ENCODE results near the gene UNC119B. TPM values are rescaled to one million over a fixed set of nuclear protein-coding genes. Genes with fewer than 3 reads are reported as not detected.
A peak's percentile ranks its signal among the peaks of the same experiment; 100 is the strongest.

Gene UNC119B
- total RNA-seq, 1 donor from 2014 or later, result 24.3 TPM

- Histone ChIP-seq H3K27me3 (ENCODE audit: insufficient read depth, low read length) (no peaks in the 10 kb centered on the region), H3K4me3 (ENCODE audit: insufficient read depth, low read depth, low read length) (peak overlapping the region; percentile 75), H3K4me1 (ENCODE audit: insufficient read depth, low read length) (peaks cover 13% of the 10 kb centered on the region), H2AFZ (ENCODE audit: low read depth, low read length) (no peak overlapping the region), H3K4me2 (ENCODE audit: low read length) (peak overlapping the region; percentile 92), H3K79me2 (ENCODE audit: insufficient read depth, low read length) (peaks cover 75% of the 10 kb centered on the region), H3K27ac (ENCODE audit: low read depth, low read length) (no peak overlapping the region), H4K20me1 (ENCODE audit: insufficient read depth, low read length) (peaks cover 70% of the 10 kb centered on the region), H3K9ac (ENCODE audit: low read length) (peak overlapping the region; percentile 88), H3K9me3 (ENCODE audit: insufficient read depth, low read depth, low read length) (no peaks in the 10 kb centered on the region), H3K36me3 (ENCODE audit: insufficient read depth, low read length) (peaks cover 6% of the 10 kb centered on the region)
- Mint-ChIP-seq H3K27ac (ENCODE audit: unreplicated experiment) (no peak overlapping the region), H3K9me3 (ENCODE audit: unreplicated experiment) (no peaks in the 10 kb centered on the region), H3K36me3 (ENCODE audit: low read depth, unreplicated experiment) (peaks cover 7% of the 10 kb centered on the region), H3K27me3 (ENCODE audit: low read depth, unreplicated experiment) (no peaks in the 10 kb centered on the region), H3K4me1 (ENCODE audit: low read depth, unreplicated experiment) (peaks cover 25% of the 10 kb centered on the region), H3K4me3 (ENCODE audit: unreplicated experiment) (peak overlapping the region; percentile 95)
- TF ChIP-seq EZH2 (IDR thresholded peaks at IDR 0.05; ENCODE audit: insufficient read depth, low read length), result no peak
- TF ChIP-seq CTCF (IDR thresholded peaks at IDR 0.05; ENCODE audit: insufficient read depth, low read depth, low read length), result no peak
- FAIRE-seq (no peak), DNase-seq (ENCODE audit: low read depth) (peak; percentile 20)
Measured at GRCh38 chr12:120689397-120690082, 20.7 kb upstream of the UNC119B start.

- TF ChIP-seq CTCF (IDR thresholded peaks at IDR 0.05; ENCODE audit: insufficient read depth, low read depth, low read length) (no peak), EZH2 (IDR thresholded peaks at IDR 0.05; ENCODE audit: insufficient read depth, low read length) (no peak)
- no peak overlapping the region for H3K27ac ChIP-seq (ENCODE audit: low read depth, low read length)
- FAIRE-seq (no peak), DNase-seq (ENCODE audit: low read depth) (no peak)
- peaks cover 77% of the 10 kb centered on the region for H3K79me2 ChIP-seq (ENCODE audit: insufficient read depth, low read length)
- Mint-ChIP-seq H3K4me1 (ENCODE audit: low read depth, unreplicated experiment) (peaks cover 25% of the 10 kb centered on the region), H3K27me3 (ENCODE audit: low read depth, unreplicated experiment) (no peaks in the 10 kb centered on the region), H3K27ac (ENCODE audit: unreplicated experiment) (no peak overlapping the region), H3K9me3 (ENCODE audit: unreplicated experiment) (no peaks in the 10 kb centered on the region), H3K4me3 (ENCODE audit: unreplicated experiment) (no peak overlapping the region), H3K36me3 (ENCODE audit: low read depth, unreplicated experiment) (peaks cover 11% of the 10 kb centered on the region)
- no peak overlapping the region for H3K4me3 ChIP-seq (ENCODE audit: insufficient read depth, low read depth, low read length)
- H3K27me3 ChIP-seq (ENCODE audit: insufficient read depth, low read length), result no peaks in the 10 kb centered on the region
- peaks cover 75% of the 10 kb centered on the region for H4K20me1 ChIP-seq (ENCODE audit: insufficient read depth, low read length)
- H3K36me3 ChIP-seq (ENCODE audit: insufficient read depth, low read length), result peaks cover 11% of the 10 kb centered on the region
- H3K9me3 ChIP-seq (ENCODE audit: insufficient read depth, low read depth, low read length), result no peaks in the 10 kb centered on the region
- H3K9ac ChIP-seq (ENCODE audit: low read length), result no peak overlapping the region
- H3K4me1 ChIP-seq (ENCODE audit: insufficient read depth, low read length), result peaks cover 13% of the 10 kb centered on the region
- H2AFZ ChIP-seq (ENCODE audit: low read depth, low read length), result no peak overlapping the region
- peak overlapping the region; percentile 92 for H3K4me2 ChIP-seq (ENCODE audit: low read length)
Measured at GRCh38 chr12:120690083-120690450, 20.2 kb upstream of the UNC119B start.

GRCh38 chr12:120690978-120691377, 19.3 kb upstream of the UNC119B start:
- Histone ChIP-seq H3K4me3 (ENCODE audit: insufficient read depth, low read depth, low read length) (no peak overlapping the region), H3K9me3 (ENCODE audit: insufficient read depth, low read depth, low read length) (no peaks in the 10 kb centered on the region), H3K36me3 (ENCODE audit: insufficient read depth, low read length) (peaks cover 16% of the 10 kb centered on the region), H3K79me2 (ENCODE audit: insufficient read depth, low read length) (peaks cover 77% of the 10 kb centered on the region), H3K27ac (ENCODE audit: low read depth, low read length) (no peak overlapping the region), H3K4me2 (ENCODE audit: low read length) (no peak overlapping the region), H4K20me1 (ENCODE audit: insufficient read depth, low read length) (peaks cover 83% of the 10 kb centered on the region), H2AFZ (ENCODE audit: low read depth, low read length) (no peak overlapping the region), H3K4me1 (ENCODE audit: insufficient read depth, low read length) (peaks cover 13% of the 10 kb centered on the region), H3K27me3 (ENCODE audit: insufficient read depth, low read length) (no peaks in the 10 kb centered on the region), H3K9ac (ENCODE audit: low read length) (no peak overlapping the region)
- DNase-seq (ENCODE audit: low read depth), result no peak
- Mint-ChIP-seq H3K27me3 (ENCODE audit: low read depth, unreplicated experiment) (no peaks in the 10 kb centered on the region), H3K36me3 (ENCODE audit: low read depth, unreplicated experiment) (peaks cover 14% of the 10 kb centered on the region), H3K9me3 (ENCODE audit: unreplicated experiment) (no peaks in the 10 kb centered on the region), H3K4me1 (ENCODE audit: low read depth, unreplicated experiment) (peaks cover 25% of the 10 kb centered on the region), H3K4me3 (ENCODE audit: unreplicated experiment) (peak overlapping the region; percentile 36), H3K27ac (ENCODE audit: unreplicated experiment) (no peak overlapping the region)
- no peak for FAIRE-seq
- no peak for TF ChIP-seq CTCF (IDR thresholded peaks at IDR 0.05; ENCODE audit: insufficient read depth, low read depth, low read length)
- TF ChIP-seq EZH2 (IDR thresholded peaks at IDR 0.05; ENCODE audit: insufficient read depth, low read length), result no peak
